DND-41 (cell line): ENCODE results near the gene GNAZ.

Experiments
- ATAC-seq: fragments of 200-7000 bp; cut with Tn5 transposase; 3 replicates; pipeline ENCODE4 v1.9.1; 2021; ENCODE audit warnings: low read depth; ENCODE audit not compliant: insufficient read depth
- DNase-seq: peaks from one replicate; pipeline ENCODE4 v3.0.0-alpha.2; 2020
- H2AFZ ChIP-seq: 2 replicates; pipeline ENCODE4 v1.6.0; 2012; ENCODE audit warnings: low read depth, low read length
- H3K27ac ChIP-seq: 2 replicates; pipeline ENCODE4 v1.5.1; 2012; ENCODE audit warnings: low read length, inconsistent platforms
- H3K27me3 ChIP-seq: fragments of 200-600 bp; sonication (generic); 2 replicates; pipeline ENCODE4 v1.6.0; 2012; ENCODE audit warnings: low read length, mild to moderate bottlenecking, inconsistent platforms; ENCODE audit not compliant: insufficient read depth, poor library complexity
- H3K36me3 ChIP-seq: 2 replicates; pipeline ENCODE4 v1.5.1; 2012; ENCODE audit warnings: low read length, inconsistent platforms; ENCODE audit not compliant: insufficient read depth
- H3K4me1 ChIP-seq: 2 replicates; pipeline ENCODE4 v1.5.1; 2012; ENCODE audit warnings: mild to moderate bottlenecking, low read length; ENCODE audit not compliant: insufficient read depth
- H3K4me2 ChIP-seq: 2 replicates; pipeline ENCODE4 v1.6.0; 2012; ENCODE audit warnings: mild to moderate bottlenecking, moderate library complexity, low read length, inconsistent platforms; ENCODE audit not compliant: insufficient read depth
- H3K4me3 ChIP-seq, 2 experiments: fragments of 200-600 bp in 1 of 2; shearing (Covaris generic) in 1 of 2; 2 replicates each; pipeline ENCODE4 v1.5.1; 2012 to 2016; ENCODE audit warnings: inconsistent platforms in 2 of 2, low read length in 2 of 2, mild to moderate bottlenecking in 2 of 2, low read depth in 1 of 2, moderate library complexity in 1 of 2
- H3K79me2 ChIP-seq: 2 replicates; pipeline ENCODE4 v1.6.0; 2012; ENCODE audit warnings: low read length, inconsistent platforms; ENCODE audit not compliant: insufficient read depth
- H3K9ac ChIP-seq: 2 replicates; pipeline ENCODE4 v1.6.0; 2012; ENCODE audit warnings: low read depth, mild to moderate bottlenecking, inconsistent platforms, low read length, moderate library complexity
- H3K9me3 ChIP-seq: 2 replicates; pipeline ENCODE4 v1.5.1; 2012; ENCODE audit warnings: low read length, moderate library complexity, mild to moderate bottlenecking, inconsistent platforms; ENCODE audit not compliant: insufficient read depth, severe bottlenecking
- H4K20me1 ChIP-seq: 2 replicates; pipeline ENCODE4 v1.6.0; 2012; ENCODE audit warnings: low read length; ENCODE audit not compliant: insufficient read depth
- EZH2 ChIP-seq: IDR thresholded peaks from 3 replicates; pipeline ENCODE4 v1.6.1; 2012; ENCODE audit warnings: borderline replicate concordance, low read depth, mild to moderate bottlenecking, moderate library complexity, low read length, inconsistent platforms; ENCODE audit not compliant: severe bottlenecking
- TF ChIP-seq, protein P1 (sequence below): IDR thresholded peaks from 2 replicates; pipeline ENCODE4 v1.5.1; 2012; ENCODE audit warnings: borderline replicate concordance, low read length, moderate library complexity, mild to moderate bottlenecking; ENCODE audit not compliant: poor library complexity, severe bottlenecking; ENCODE audit errors: extremely low read depth

Gene GNAZ

DNA sequence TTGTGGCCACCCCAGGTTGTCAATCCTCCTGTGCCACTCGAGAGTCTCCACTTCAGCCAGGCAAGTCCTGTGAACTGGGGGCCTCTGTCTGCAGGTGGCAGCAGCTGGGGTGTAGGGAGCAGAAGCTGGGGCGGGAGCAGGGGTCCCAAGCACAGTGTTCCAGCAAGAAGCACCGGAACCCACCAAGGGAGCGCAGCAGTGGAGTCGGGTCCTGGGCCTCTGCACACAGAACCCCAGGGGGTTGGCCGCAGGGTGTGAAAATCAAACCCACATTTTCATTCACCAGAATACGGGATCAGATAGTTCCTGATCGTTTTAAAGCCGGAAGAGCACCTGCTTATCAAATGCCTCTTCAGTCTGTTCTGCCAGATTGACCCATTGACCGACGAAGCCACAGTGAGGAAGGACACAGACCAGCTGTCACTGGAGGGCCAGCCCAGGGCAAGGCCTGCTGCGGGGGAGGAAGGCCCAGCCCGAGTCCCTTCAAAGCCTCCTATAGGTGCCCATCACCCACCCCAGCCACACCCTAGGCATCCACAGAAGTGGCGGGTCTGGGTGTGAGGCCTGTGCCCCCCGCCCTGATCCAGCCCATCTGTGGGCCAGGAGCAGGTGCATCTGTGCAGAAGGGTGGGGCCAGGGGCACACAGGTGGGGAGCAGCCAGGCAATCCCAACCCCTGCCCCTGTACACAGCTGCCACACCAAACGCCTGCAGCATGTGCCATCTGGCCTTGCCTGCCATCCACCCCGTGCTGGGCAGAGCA, 37.3 kb downstream of the GNAZ start:
- H3K27ac ChIP-seq, result no peak overlapping the region
- peaks cover 3% of the 10 kb centered on the region; the same call in 1 of the 2 replicates for H4K20me1 ChIP-seq
- no peak overlapping the region for H2AFZ ChIP-seq
- H3K9me3 ChIP-seq, result no peaks in the 10 kb centered on the region
- TF ChIP-seq EZH2, result no peak
- TF ChIP-seq, protein P1, sequence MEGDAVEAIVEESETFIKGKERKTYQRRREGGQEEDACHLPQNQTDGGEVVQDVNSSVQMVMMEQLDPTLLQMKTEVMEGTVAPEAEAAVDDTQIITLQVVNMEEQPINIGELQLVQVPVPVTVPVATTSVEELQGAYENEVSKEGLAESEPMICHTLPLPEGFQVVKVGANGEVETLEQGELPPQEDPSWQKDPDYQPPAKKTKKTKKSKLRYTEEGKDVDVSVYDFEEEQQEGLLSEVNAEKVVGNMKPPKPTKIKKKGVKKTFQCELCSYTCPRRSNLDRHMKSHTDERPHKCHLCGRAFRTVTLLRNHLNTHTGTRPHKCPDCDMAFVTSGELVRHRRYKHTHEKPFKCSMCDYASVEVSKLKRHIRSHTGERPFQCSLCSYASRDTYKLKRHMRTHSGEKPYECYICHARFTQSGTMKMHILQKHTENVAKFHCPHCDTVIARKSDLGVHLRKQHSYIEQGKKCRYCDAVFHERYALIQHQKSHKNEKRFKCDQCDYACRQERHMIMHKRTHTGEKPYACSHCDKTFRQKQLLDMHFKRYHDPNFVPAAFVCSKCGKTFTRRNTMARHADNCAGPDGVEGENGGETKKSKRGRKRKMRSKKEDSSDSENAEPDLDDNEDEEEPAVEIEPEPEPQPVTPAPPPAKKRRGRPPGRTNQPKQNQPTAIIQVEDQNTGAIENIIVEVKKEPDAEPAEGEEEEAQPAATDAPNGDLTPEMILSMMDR, result no peak
- DNase-seq (no peak), ATAC-seq (no peak)
- H3K36me3 ChIP-seq, result no peaks in the 10 kb centered on the region
- no peak overlapping the region for H3K4me2 ChIP-seq
- no peak overlapping the region for H3K9ac ChIP-seq
- H3K4me1 ChIP-seq, result peaks cover 5% of the 10 kb centered on the region; the same call in 1 of the 2 replicates
- H3K27me3 ChIP-seq, result no peaks in the 10 kb centered on the region
- no peaks in the 10 kb centered on the region for H3K79me2 ChIP-seq
- H3K4me3 ChIP-seq, result no peak overlapping the region

DNA sequence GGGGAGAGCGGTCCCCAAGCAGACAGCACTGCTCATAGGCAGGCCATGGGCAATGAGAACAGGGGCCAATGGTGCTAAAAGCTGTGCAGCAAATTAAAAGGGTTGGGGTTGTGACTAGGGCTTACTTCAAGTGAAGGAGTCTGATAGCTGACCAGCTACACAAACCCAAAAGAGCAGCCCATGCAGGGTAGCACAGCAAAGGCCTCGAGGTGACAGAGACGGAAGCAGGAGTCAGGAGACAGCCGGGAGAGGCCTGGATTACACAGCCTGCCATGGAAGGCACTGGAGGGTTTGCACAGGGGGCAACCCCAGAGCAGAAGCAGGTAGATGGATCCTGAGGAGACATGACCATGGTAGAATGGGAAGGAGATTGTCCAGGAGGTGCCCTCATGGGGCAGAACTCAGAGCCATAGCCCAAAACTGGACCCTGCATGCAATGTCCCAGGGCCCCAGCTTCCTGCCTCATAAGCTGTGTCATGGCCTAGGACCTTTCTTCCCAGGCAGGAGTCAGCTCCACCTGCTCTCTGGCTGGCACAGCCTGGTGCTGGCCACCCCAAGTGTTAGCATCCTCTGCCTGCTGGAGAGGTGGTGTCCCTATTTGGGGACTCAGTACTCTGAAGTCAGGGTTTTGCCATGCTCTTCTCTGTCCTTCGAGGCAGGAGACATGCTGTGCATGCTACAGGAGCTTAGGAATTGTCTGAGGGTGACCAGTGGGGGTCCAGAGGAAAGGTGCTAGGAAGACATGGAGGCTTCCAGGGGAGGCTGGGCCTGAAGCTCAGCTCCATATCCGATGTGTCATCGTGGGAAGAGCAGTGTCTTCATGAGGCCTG, 38.1 kb downstream of the GNAZ start:
- H3K9me3 ChIP-seq, result no peaks in the 10 kb centered on the region
- H3K4me2 ChIP-seq, result no peak overlapping the region
- no peak overlapping the region for H3K4me3 ChIP-seq
- no peaks in the 10 kb centered on the region for H3K27me3 ChIP-seq
- H2AFZ ChIP-seq, result no peak overlapping the region
- H3K4me1 ChIP-seq, result peaks cover 12% of the 10 kb centered on the region
- H3K9ac ChIP-seq, result no peak overlapping the region
- no peak for DNase-seq
- H4K20me1 ChIP-seq, result peaks cover 3% of the 10 kb centered on the region; the same call in 1 of the 2 replicates
- no peaks in the 10 kb centered on the region for H3K79me2 ChIP-seq
- H3K36me3 ChIP-seq, result no peaks in the 10 kb centered on the region
- H3K27ac ChIP-seq, result no peak overlapping the region
- no peak for ATAC-seq
- TF ChIP-seq EZH2, result no peak
- TF ChIP-seq, protein P1, result no peak

DNA sequence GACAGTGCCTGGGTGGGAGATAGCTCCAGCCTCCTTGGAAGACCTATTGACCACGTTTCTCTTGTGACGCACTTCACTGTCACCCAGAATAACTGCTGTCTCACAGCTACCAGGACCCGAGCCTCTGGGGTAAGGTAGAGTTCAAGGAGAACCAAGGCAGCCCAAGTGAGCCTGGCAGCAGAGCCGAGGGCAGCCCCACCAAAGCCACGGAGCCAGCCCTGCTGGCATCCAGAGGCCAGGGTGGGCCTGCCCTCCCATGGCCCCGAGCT, 38.7 kb downstream of the GNAZ start:
- no peak overlapping the region for H3K9ac ChIP-seq
- peaks cover 3% of the 10 kb centered on the region; the same call in 1 of the 2 replicates for H4K20me1 ChIP-seq
- peaks cover 12% of the 10 kb centered on the region for H3K4me1 ChIP-seq
- H2AFZ ChIP-seq, result no peak overlapping the region
- TF ChIP-seq EZH2, result no peak
- TF ChIP-seq, protein P1, result no peak
- DNase-seq, result no peak
- no peak overlapping the region for H3K4me3 ChIP-seq
- H3K36me3 ChIP-seq, result no peaks in the 10 kb centered on the region
- H3K27ac ChIP-seq, result no peak overlapping the region
- no peaks in the 10 kb centered on the region for H3K79me2 ChIP-seq
- ATAC-seq, result no peak
- H3K4me2 ChIP-seq, result no peak overlapping the region
- no peaks in the 10 kb centered on the region for H3K9me3 ChIP-seq
- H3K27me3 ChIP-seq, result no peaks in the 10 kb centered on the region
